Measurements from ENCODE around the gene APBB2. TPM values are rescaled to one million over a fixed set of nuclear protein-coding genes. Genes with fewer than 3 reads are reported as not detected.

APBB2 gene
- total RNA-seq, 2 donors from 2014 or later = 56.1 to 64.8 TPM

- DNase-seq = no peak
- no peak overlapping the region for H3K4me3 ChIP-seq (ENCODE audit: low read length)
- Mint-ChIP-seq H3K27ac (no peak overlapping the region), H3K27me3 (ENCODE audit: insufficient read depth) (no peaks in the 10 kb centered on the region), H3K36me3 (ENCODE audit: low read depth) (peaks cover 10% of the 10 kb centered on the region), H3K9me3 (peaks cover 11% of the 10 kb centered on the region), H3K4me1 (peaks cover 28% of the 10 kb centered on the region), H3K4me3 (no peak overlapping the region)
- H3K9me3 ChIP-seq (ENCODE audit: control insufficient read depth, low read length) = peaks cover 6% of the 10 kb centered on the region
- no peaks in the 10 kb centered on the region for H3K36me3 ChIP-seq (ENCODE audit: control insufficient read depth, insufficient read depth, low read length)
- no peaks in the 10 kb centered on the region for H3K27me3 ChIP-seq (ENCODE audit: control insufficient read depth, insufficient read depth, low read length, poor library complexity, severe bottlenecking)
- no peak overlapping the region for H3K9ac ChIP-seq (ENCODE audit: extremely low read depth, low read length, poor library complexity, severe bottlenecking)
- peaks cover 5% of the 10 kb centered on the region for H3K4me1 ChIP-seq (ENCODE audit: control insufficient read depth, insufficient read depth, low read length)
- TF ChIP-seq, protein P1, sequence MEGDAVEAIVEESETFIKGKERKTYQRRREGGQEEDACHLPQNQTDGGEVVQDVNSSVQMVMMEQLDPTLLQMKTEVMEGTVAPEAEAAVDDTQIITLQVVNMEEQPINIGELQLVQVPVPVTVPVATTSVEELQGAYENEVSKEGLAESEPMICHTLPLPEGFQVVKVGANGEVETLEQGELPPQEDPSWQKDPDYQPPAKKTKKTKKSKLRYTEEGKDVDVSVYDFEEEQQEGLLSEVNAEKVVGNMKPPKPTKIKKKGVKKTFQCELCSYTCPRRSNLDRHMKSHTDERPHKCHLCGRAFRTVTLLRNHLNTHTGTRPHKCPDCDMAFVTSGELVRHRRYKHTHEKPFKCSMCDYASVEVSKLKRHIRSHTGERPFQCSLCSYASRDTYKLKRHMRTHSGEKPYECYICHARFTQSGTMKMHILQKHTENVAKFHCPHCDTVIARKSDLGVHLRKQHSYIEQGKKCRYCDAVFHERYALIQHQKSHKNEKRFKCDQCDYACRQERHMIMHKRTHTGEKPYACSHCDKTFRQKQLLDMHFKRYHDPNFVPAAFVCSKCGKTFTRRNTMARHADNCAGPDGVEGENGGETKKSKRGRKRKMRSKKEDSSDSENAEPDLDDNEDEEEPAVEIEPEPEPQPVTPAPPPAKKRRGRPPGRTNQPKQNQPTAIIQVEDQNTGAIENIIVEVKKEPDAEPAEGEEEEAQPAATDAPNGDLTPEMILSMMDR (conservative IDR thresholded peaks at IDR 0.05) = no peak
- no peak overlapping the region for H3K27ac ChIP-seq (ENCODE audit: low read depth, low read length)
- WGBS, 2 experiments (ENCODE audit: insufficient coverage in 1 of 2, insufficient read length in 1 of 2) = 84 to 92% methylated on average over 2 to 4 of the region's 4 CpGs
These were observed 34.7 kb downstream of the APBB2 start for GRCh38 chr4:41179498-41180195.

DNA sequence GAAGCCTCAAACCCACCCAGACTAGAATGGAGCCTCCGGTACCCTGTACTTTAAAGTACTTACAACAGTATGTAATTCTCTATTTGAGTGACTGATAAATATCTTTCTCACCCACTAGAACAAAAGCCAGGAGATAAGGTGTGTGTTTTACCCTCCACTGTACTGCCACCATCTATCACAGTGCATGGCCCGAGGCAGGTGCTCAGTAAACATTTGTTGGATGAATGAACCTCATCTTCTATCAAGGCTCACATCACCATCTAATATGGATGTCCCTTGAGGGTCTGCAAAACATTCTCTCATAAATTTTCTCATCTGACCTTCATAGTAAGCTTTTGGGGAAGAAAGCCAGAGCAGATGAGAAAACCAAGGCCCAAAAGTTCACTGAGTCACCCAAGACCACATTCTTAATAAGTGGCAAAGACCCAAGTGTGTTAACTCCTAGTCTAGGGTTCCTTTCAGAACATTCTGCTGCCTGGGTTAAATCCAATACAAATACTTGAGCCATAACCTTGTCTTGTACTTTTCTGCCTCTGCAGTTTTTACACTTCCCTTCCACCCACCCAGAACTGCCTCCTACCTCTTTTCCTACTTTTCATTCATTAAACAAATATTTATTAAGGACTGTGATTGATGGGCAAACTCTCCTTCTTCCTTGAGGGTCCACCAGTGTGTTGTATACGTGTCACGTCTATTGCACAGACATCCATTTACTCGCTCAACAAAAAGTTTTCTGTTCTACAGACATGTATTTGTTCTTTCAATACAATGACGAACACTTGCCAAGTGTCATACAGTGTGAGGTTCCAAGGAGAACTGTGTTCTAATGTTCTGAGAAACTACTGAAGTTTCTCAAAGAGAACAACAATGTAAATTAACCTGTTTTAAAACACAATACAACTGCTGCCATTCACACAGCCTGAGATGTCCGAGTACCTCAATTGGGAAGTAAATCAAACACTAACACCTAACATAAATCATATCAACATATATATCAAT, 35.7 kb downstream of the APBB2 start:
- H3K9me3 ChIP-seq (ENCODE audit: control insufficient read depth, low read length) = no peaks in the 10 kb centered on the region
- peaks cover 4% of the 10 kb centered on the region for H3K36me3 Mint-ChIP-seq (ENCODE audit: low read depth)
- H3K9ac ChIP-seq (ENCODE audit: extremely low read depth, low read length, poor library complexity, severe bottlenecking) = no peak overlapping the region
- H3K9me3 Mint-ChIP-seq = peaks cover 4% of the 10 kb centered on the region
- no peak overlapping the region for H3K4me3 Mint-ChIP-seq
- H3K27me3 Mint-ChIP-seq (ENCODE audit: insufficient read depth) = no peaks in the 10 kb centered on the region
- H3K27ac Mint-ChIP-seq = no peak overlapping the region
- TF ChIP-seq, protein P1 (conservative IDR thresholded peaks at IDR 0.05) = no peak
- WGBS, 2 experiments (ENCODE audit: insufficient coverage in 1 of 2, insufficient read length in 1 of 2) = 70 to 80% methylated on average over 1 to 6 of the region's 7 CpGs
- H3K4me1 ChIP-seq (ENCODE audit: control insufficient read depth, insufficient read depth, low read length) = peaks cover 5% of the 10 kb centered on the region
- H3K36me3 ChIP-seq (ENCODE audit: control insufficient read depth, insufficient read depth, low read length) = no peaks in the 10 kb centered on the region
- peaks cover 28% of the 10 kb centered on the region for H3K4me1 Mint-ChIP-seq
- H3K27ac ChIP-seq (ENCODE audit: low read depth, low read length) = no peak overlapping the region
- no peak overlapping the region for H3K4me3 ChIP-seq (ENCODE audit: low read length)
- no peaks in the 10 kb centered on the region for H3K27me3 ChIP-seq (ENCODE audit: control insufficient read depth, insufficient read depth, low read length, poor library complexity, severe bottlenecking)
- no peak for DNase-seq

DNA sequence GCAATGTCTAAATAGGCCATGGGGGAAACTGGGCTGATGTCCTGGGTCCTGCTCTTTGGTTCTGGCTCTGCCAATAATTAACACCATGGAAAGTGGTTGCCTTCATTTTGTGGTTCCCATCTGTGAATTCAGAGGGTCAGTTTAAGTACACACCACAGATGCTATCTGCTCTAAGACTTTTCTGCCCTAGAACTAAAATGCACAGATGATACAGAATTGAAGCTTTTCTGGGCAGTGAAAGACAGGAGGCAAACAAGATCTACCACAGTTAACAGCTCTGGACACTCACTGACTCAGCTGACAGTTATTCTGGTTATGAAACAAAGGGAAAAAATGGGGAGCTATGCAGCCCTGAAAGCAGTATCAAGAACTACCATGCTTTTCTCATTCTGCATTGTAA, 37.3 kb downstream of the APBB2 start:
- no peaks in the 10 kb centered on the region for H3K9me3 Mint-ChIP-seq
- no peaks in the 10 kb centered on the region for H3K27me3 ChIP-seq (ENCODE audit: control insufficient read depth, insufficient read depth, low read length, poor library complexity, severe bottlenecking)
- no peak overlapping the region for H3K27ac ChIP-seq (ENCODE audit: low read depth, low read length)
- no peak overlapping the region for H3K9ac ChIP-seq (ENCODE audit: extremely low read depth, low read length, poor library complexity, severe bottlenecking)
- H3K4me3 ChIP-seq (ENCODE audit: low read length) = no peak overlapping the region
- TF ChIP-seq, protein P1 (conservative IDR thresholded peaks at IDR 0.05) = no peak
- H3K36me3 ChIP-seq (ENCODE audit: control insufficient read depth, insufficient read depth, low read length) = no peaks in the 10 kb centered on the region
- H3K27ac Mint-ChIP-seq = no peak overlapping the region
- DNase-seq = no peak
- no peaks in the 10 kb centered on the region for H3K27me3 Mint-ChIP-seq (ENCODE audit: insufficient read depth)
- peaks cover 5% of the 10 kb centered on the region for H3K4me1 ChIP-seq (ENCODE audit: control insufficient read depth, insufficient read depth, low read length)
- H3K36me3 Mint-ChIP-seq (ENCODE audit: low read depth) = no peaks in the 10 kb centered on the region
- H3K4me3 Mint-ChIP-seq = no peak overlapping the region
- H3K9me3 ChIP-seq (ENCODE audit: control insufficient read depth, low read length) = no peaks in the 10 kb centered on the region
- peaks cover 30% of the 10 kb centered on the region for H3K4me1 Mint-ChIP-seq

Data from endodermal cell (in vitro differentiated cells).